Right hindlimb (tissue), 1 donor: Measurements from ENCODE around the gene PDGFC.

ENCODE experiments used
- DNase-seq: peaks from one replicate; pipeline ENCODE4 v3.0.0-alpha.2; 2018

The PDGFC gene

GRCh38 chr4:156971676-156972378 is at the start of gene PDGFC:
Gene PDGFC (minus strand): TSS chr4:156971799. CDS start chr4:156970903, 896 bp downstream.
- DNase-seq = peak; percentile 88

GRCh38 chr4:157020882-157021281 is 49.3 kb upstream of the PDGFC start:
- DNase-seq = no peak

- DNase-seq = no peak
Observed at GRCh38 chr4:157018920-157019490, 47.4 kb upstream of the PDGFC start.

- no peak for DNase-seq
Observed at GRCh38 chr4:157014621-157015591, 43.3 kb upstream of the PDGFC start.

- DNase-seq = no peak
Observed at GRCh38 chr4:157013656-157014055, 42.1 kb upstream of the PDGFC start.

GRCh38 chr4:157012781-157013180 is 41.2 kb upstream of the PDGFC start:
- no peak for DNase-seq

GRCh38 chr4:157012296-157012695 is 40.7 kb upstream of the PDGFC start:
- DNase-seq = no peak

GRCh38 chr4:157010630-157011029 is 39.0 kb upstream of the PDGFC start:
- no peak for DNase-seq

- DNase-seq = no peak
Observed at GRCh38 chr4:157005831-157006230, 34.2 kb upstream of the PDGFC start.

GRCh38 chr4:157005193-157005592 is 33.6 kb upstream of the PDGFC start:
- DNase-seq = no peak

GRCh38 chr4:157004279-157005161 is 32.9 kb upstream of the PDGFC start:
- no peak for DNase-seq

- DNase-seq = peak; percentile 74
Observed at GRCh38 chr4:156999175-156999517, 27.5 kb upstream of the PDGFC start.

- DNase-seq = peak; percentile 19
Observed at GRCh38 chr4:156998500-156999174, 27.0 kb upstream of the PDGFC start.

- no peak for DNase-seq
Observed at GRCh38 chr4:156992943-156993342, 21.3 kb upstream of the PDGFC start.

GRCh38 chr4:156991161-156991560 is 19.6 kb upstream of the PDGFC start:
- DNase-seq = no peak

GRCh38 chr4:156983366-156983765 is 11.8 kb upstream of the PDGFC start:
- DNase-seq = no peak

- no peak for DNase-seq
Observed at GRCh38 chr4:156981262-156981769, 9.7 kb upstream of the PDGFC start.

GRCh38 chr4:156977435-156978160 is 6.0 kb upstream of the PDGFC start:
- no peak for DNase-seq

- no peak for DNase-seq
Observed at GRCh38 chr4:156976147-156976546, 4.5 kb upstream of the PDGFC start.

GRCh38 chr4:156975686-156976085 is 4.1 kb upstream of the PDGFC start:
- DNase-seq = no peak

- no peak for DNase-seq
Observed at GRCh38 chr4:156974264-156974663, 2.7 kb upstream of the PDGFC start.
